Lower leg skin (tissue), 4 donors: Measurements from ENCODE around the gene DNLZ. TPM values are rescaled to one million over a fixed set of nuclear protein-coding genes. Genes with fewer than 3 reads are reported as not detected.
"Not testable (repeated sequence)": the region's sequence is repeated elsewhere in the genome, so short reads cannot be mapped to it uniquely, and the experiment has no call there.

Experiments
- DNase-seq, 2 donors: peaks; one replicate each; pipeline ENCODE4 v3.0.0-alpha.2; 2019; ENCODE audit warnings: low spot score in 2 of 2
- H3K4me3 ChIP-seq: fragments of 200-600 bp; sonication (generic); 2 replicates; pipeline ENCODE4 v1.5.1; 2017; ENCODE audit warnings: mild to moderate bottlenecking, low read depth; ENCODE audit not compliant: poor library complexity, severe bottlenecking
- CTCF ChIP-seq, 3 donors: fragments of 450-650 bp; IDR thresholded peaks; one replicate each; pipeline ENCODE4 v1.5.1; 2016; ENCODE audit warnings: antibody characterized with exemption in 3 of 3, mild to moderate bottlenecking in 3 of 3, moderate library complexity in 2 of 3
- POLR2A ChIP-seq, 2 donors: fragments of 450-650 bp; IDR thresholded peaks; one replicate each; pipeline ENCODE4 v1.6.1; 2016 to 2017; ENCODE audit warnings: antibody characterized with exemption in 2 of 2, mild to moderate bottlenecking in 1 of 2, moderate library complexity in 1 of 2
- WGBS, 2 donors: methylation state at CpG; one replicate each; pipeline ENCODE4 v1.1.5; 2018; 5-methylcytosine and 5-hydroxymethylcytosine counted together
- intact Hi-C: fragments of 100-400 bp; cut with DNase I; formaldehyde crosslinking; loops from one replicate; pipeline ENCODE4 v1.15.0; 2023; ENCODE audit warnings: low total_unique reads
- total RNA-seq, 4 donors: library from RNA; depleted of rRNA; stranded (reverse); fragments of >200 nt; gene quantifications; one replicate each; pipeline ENCODE4 v1.1.0, GENCODE V29; 2016

The DNLZ gene
- total RNA-seq, 4 donors from 2014 or later: 30.9 to 64.6 (median 44.1) TPM

- no peak for TF ChIP-seq POLR2A (IDR thresholded peaks at IDR 0.05)
- TF ChIP-seq CTCF (IDR thresholded peaks at IDR 0.05): no peak
- no peak for DNase-seq
- intact Hi-C loops: no loop called here
- WGBS, 2 donors: 56 to 68% methylated on average over 23 of the region's 23 CpGs
- no peak overlapping the region for H3K4me3 ChIP-seq
Measured at GRCh38 chr9:136322756-136323330, 40.7 kb downstream of the DNLZ start.

GRCh38 chr9:136321561-136321960 lies 42.0 kb downstream of the DNLZ start:
- WGBS, 2 donors: 86 to 87% methylated on average over 17 to 19 of the region's 19 CpGs
- DNase-seq: no peak
- H3K4me3 ChIP-seq: no peak overlapping the region
- intact Hi-C loops: no loop called here
- TF ChIP-seq CTCF (IDR thresholded peaks at IDR 0.05): no peak
- TF ChIP-seq POLR2A (IDR thresholded peaks at IDR 0.05): no peak

- DNase-seq, intact Hi-C loops, H3K4me3 ChIP-seq: not testable (repeated sequence)
Measured at GRCh38 chr9:136320972-136321371, 42.6 kb downstream of the DNLZ start.

GRCh38 chr9:136319955-136320354 lies 43.6 kb downstream of the DNLZ start:
- H3K4me3 ChIP-seq, DNase-seq, intact Hi-C loops: not testable (repeated sequence)
- WGBS, 2 donors: 92 to 95% methylated on average over 3 of the region's 3 CpGs

GRCh38 chr9:136319244-136319643 lies 44.3 kb downstream of the DNLZ start:
- H3K4me3 ChIP-seq, intact Hi-C loops, DNase-seq: not testable (repeated sequence)
- 93 to 97% methylated on average over 14 of the region's 14 CpGs for WGBS, 2 donors

GRCh38 chr9:136318776-136319241 lies 44.7 kb downstream of the DNLZ start:
- WGBS, 2 donors: 84 to 100% methylated on average over 5 to 9 of the region's 16 CpGs
- intact Hi-C loops: no loop called here
- no peak for TF ChIP-seq POLR2A (IDR thresholded peaks at IDR 0.05)
- no peak for TF ChIP-seq CTCF (IDR thresholded peaks at IDR 0.05)
- no peak overlapping the region for H3K4me3 ChIP-seq
- DNase-seq: no peak

GRCh38 chr9:136318111-136318775 lies 45.3 kb downstream of the DNLZ start:
- no peak overlapping the region for H3K4me3 ChIP-seq
- intact Hi-C loops: no loop called here
- 81 to 87% methylated on average over 20 to 21 of the region's 21 CpGs for WGBS, 2 donors
- no peak for TF ChIP-seq POLR2A (IDR thresholded peaks at IDR 0.05)
- no peak for TF ChIP-seq CTCF (IDR thresholded peaks at IDR 0.05)
- DNase-seq: no peak
